Kidney epithelial cell (primary cell): ENCODE results near the gene ATXN1. TPM values are rescaled to one million over a fixed set of nuclear protein-coding genes. Genes with fewer than 3 reads are reported as not detected.

Experiments
- DNase-seq: peaks from one replicate; pipeline ENCODE4 v3.0.0-alpha.2; 2010; ENCODE audit warnings: low read depth
- H3K27me3 ChIP-seq: 2 replicates; pipeline ENCODE4 v1.6.0; 2011; ENCODE audit warnings: low read length; ENCODE audit not compliant: control insufficient read depth, insufficient read depth
- H3K36me3 ChIP-seq: 2 replicates; pipeline ENCODE4 v1.5.1; 2011; ENCODE audit warnings: low read length; ENCODE audit not compliant: control insufficient read depth, insufficient read depth
- H3K4me3 ChIP-seq: 2 replicates; pipeline ENCODE4 v1.5.1; 2011; ENCODE audit warnings: low read depth, mild to moderate bottlenecking, control low read depth, low read length
- CTCF ChIP-seq: IDR thresholded peaks from 2 replicates; pipeline ENCODE4 v1.5.1; 2011; ENCODE audit warnings: mild to moderate bottlenecking, moderate library complexity, low read length, control low read depth, inconsistent platforms; ENCODE audit not compliant: insufficient read depth, poor library complexity, severe bottlenecking
- total RNA-seq: library from RNA; depleted of rRNA; stranded (reverse); fragments of >200 nt; gene quantifications from 2 replicates; pipeline ENCODE4 v1.2.3, GENCODE V29; 2015

The ATXN1 gene
- total RNA-seq, 1 donor from 2014 or later = 12.5 TPM

- peaks cover 1% of the 10 kb centered on the region for H3K36me3 ChIP-seq
- TF ChIP-seq CTCF = no peak
- peak; percentile 63 for DNase-seq
- H3K4me3 ChIP-seq = no peak overlapping the region
- no peaks in the 10 kb centered on the region for H3K27me3 ChIP-seq
Measured at GRCh38 chr6:16639684-16640480, 121.4 kb downstream of the ATXN1 start.

- TF ChIP-seq CTCF = no peak
- H3K4me3 ChIP-seq = no peak overlapping the region
- peaks cover 1% of the 10 kb centered on the region for H3K36me3 ChIP-seq
- H3K27me3 ChIP-seq = no peaks in the 10 kb centered on the region
- no peak for DNase-seq
Measured at GRCh38 chr6:16637635-16638034, 123.6 kb downstream of the ATXN1 start.

GRCh38 chr6:16635810-16636602 lies 125.3 kb downstream of the ATXN1 start:
- H3K27me3 ChIP-seq = no peaks in the 10 kb centered on the region
- peak; percentile 93 for DNase-seq
- peaks cover 1% of the 10 kb centered on the region for H3K36me3 ChIP-seq
- TF ChIP-seq CTCF = no peak
- no peak overlapping the region for H3K4me3 ChIP-seq

GRCh38 chr6:16635291-16635809 lies 125.9 kb downstream of the ATXN1 start:
- Histone ChIP-seq H3K27me3 (no peaks in the 10 kb centered on the region), H3K4me3 (no peak overlapping the region), H3K36me3 (peaks cover 1% of the 10 kb centered on the region)
- TF ChIP-seq CTCF = no peak
- no peak for DNase-seq

- TF ChIP-seq CTCF = no peak
- H3K4me3 ChIP-seq = no peak overlapping the region
- H3K36me3 ChIP-seq = peaks cover 1% of the 10 kb centered on the region
- DNase-seq = no peak
- H3K27me3 ChIP-seq = no peaks in the 10 kb centered on the region
Measured at GRCh38 chr6:16634855-16635254, 126.4 kb downstream of the ATXN1 start.
